ENCODE results near the gene POU2F1. TPM values are rescaled to one million over a fixed set of nuclear protein-coding genes. Genes with fewer than 3 reads are reported as not detected.
"Not testable (repeated sequence)": the region's sequence is repeated elsewhere in the genome, so short reads cannot be mapped to it uniquely, and the experiment has no call there.

POU2F1 gene
- total RNA-seq, 1 donor from 2014 or later, result 4.0 TPM

DNA sequence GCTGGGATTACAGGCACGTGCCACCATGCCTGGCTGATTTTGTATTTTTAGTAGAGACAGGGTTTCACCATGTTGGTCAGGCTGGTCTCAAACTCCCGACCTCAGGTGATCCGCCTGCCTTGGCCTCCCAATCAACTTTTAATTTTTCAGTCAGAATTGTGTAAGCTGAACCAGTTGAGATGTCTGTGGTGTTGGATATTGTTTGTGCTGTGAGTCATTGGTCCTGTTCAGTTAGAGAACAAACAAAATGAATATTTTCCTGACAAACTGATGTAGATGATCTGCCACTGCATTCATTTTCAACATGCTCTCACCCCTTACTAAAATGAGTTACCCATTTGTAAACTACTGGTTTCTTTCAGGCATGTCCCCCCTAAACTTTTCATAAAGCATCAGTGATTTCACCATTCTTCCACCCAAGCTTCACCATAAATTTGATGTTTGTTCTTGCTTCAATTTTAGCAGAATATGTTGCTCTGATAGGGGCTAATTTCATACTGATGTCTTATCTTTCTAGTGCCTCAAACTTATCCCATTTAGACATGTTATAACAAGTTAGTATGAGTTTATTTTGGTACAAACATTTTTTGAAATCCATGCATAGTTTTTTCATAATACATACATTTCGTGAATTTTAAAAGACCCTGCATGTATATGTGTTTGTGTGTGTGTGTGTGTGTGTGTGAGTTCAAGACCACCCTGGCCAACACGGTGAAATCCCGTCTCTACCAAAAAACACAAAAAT is 15.2 kb upstream of the POU2F1 start:
- DNase-seq (ENCODE audit: low read depth, low spot score), result not testable (repeated sequence)

DNA sequence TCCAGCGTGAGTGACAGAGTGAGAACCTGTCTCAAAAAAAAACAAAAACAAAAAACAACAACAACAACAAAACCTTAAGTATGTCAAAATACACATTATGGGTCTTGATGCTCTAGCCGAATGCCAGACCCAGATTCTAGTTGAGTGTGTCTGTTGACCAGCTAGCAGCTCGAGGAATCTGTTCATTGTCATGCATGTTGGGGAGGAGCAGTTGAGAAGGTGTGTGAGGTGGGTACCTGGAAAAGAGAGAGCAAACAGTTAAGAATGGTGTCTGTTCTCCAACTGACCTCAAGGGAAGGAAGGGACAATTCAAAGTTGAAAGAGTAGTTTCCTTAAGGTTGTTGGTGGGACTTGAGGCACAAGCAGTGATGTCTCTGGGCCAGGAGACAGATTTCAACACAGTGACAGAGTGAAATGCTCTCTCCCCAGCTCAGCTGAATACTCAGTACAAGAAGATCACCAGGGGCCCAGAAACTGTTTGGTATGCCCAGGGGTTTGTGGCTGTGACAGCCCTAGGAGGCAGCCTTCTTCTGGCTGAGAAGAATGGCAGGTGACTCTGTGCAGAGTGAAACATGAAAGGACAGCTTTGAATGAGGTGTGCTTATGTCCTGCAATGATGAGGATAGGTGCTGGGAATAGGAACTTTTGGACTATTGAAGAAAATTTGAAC is 14.4 kb upstream of the POU2F1 start:
- DNase-seq (ENCODE audit: low read depth, low spot score), result no peak

DNA sequence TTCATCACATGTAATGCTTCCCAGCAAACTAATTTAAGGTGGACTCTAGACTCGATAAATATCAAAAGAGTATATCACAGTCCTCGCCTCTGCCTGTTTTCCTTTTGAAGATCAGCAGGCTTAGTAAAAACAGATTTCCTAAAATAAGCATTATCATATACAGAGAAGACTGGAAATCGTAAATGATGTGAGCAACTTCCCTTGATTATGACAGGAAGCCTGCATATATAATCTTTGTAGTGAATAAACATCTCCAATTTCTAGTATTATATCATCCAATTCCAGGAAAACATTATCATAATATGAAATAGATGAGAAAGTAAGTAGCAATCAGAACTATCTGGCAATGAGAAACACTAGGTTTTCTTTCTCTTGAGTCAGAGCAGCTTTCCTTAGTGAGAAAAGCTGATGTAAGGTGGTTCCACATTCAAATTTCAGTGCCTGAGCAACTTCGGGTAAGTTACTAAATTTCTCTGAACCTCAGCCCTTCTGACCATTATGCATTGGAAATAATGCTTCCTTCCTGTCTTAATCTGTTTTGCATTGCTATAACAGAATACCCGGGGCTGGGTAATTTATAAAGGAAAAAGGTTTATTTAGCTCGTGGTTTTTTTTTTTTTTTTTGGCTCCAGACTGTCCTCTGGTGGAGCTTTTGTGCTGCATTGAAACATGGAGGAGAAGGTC is 12.6 kb upstream of the POU2F1 start:
- no peak for DNase-seq (ENCODE audit: low read depth, low spot score)

DNA sequence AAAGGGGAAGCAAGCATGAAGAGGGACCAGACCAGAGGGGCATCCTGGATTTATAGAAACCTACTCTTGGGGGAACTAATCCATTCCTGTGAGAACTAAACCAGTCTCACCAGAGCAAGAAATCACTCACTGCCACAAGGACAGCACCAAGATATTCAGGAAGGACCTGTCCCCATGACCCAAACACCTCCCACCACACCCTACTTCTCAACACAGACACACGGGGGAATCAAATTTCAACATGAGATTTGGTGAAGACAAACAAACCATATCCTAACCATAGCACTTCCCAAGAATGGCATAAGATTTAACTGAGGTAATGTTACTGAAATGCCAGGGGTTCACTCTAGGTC is 12.1 kb upstream of the POU2F1 start:
- DNase-seq (ENCODE audit: low read depth, low spot score), result no peak

DNA sequence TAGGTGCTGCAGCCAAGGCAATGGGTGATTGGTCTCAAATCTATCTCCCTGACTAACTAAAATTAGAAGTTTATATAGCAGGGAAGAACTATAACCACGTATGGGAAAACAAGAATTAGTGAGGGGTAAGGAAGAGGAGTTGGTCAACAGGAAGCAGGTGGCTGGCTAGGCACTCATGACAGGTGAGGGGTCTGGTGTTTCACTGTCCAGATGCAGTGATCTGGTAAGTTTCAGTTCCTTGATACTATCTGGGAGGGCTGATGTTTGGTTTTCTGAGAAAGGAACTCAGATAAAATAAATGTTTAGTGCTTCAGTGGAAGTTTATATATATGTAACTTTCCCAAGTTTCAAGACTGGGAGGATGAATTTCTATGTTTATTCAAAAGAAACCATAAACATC is 11.6 kb upstream of the POU2F1 start:
- no peak for DNase-seq (ENCODE audit: low read depth, low spot score)

DNA sequence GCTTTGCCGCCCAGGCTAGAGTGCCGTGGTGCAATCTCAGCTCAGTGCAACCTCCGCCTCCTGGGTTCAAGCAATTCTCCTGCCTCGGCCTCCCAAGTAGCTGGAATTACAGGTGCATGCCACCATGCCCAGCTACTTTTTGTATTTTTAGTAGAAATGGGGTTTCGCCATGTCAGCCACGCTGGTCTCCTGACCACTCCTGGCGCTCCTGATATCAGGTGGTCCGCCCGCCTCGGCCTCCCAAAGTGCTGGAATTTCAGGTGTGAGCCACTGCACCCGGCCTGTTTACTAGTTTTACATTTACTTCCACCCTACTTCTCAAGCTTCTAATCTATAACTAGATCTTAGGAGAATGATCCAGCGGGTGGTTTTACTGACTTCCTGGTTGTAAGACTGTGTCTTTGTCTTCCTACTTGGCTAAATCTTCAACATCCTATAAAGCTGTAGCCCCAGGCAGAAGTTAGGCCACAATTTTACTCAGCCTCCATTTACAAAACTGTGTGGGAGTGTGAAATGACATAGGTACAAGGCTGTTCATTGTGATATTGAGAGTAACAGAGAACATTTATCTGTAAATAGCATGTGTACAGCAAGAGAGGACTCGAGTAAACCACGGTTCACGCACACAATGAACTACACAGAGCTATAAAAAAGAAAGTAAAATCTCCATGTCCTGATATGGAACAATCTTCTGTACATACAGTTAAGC is 9.6 kb upstream of the POU2F1 start:
- DNase-seq (ENCODE audit: low read depth, low spot score), result no peak

DNA sequence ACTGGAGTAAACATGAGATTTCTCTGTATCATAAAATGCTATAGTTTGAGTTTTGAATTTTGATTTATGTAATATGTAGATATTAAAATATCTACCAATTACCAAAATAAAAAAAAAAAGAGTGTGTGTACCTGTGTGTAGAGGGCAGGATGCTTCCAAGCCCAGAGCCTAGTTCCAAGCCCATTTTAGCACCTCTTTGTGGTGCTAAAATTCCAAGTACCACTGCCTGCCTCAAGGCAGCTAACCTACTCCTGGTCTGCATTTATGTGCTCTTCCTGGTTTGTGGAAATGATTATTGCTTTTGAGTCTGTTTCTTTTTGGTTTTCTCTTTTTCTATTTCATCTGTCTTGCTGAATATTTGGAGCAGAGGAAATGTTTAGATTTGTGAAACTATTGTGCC is 8.7 kb upstream of the POU2F1 start:
- DNase-seq (ENCODE audit: low read depth, low spot score), result no peak

DNA sequence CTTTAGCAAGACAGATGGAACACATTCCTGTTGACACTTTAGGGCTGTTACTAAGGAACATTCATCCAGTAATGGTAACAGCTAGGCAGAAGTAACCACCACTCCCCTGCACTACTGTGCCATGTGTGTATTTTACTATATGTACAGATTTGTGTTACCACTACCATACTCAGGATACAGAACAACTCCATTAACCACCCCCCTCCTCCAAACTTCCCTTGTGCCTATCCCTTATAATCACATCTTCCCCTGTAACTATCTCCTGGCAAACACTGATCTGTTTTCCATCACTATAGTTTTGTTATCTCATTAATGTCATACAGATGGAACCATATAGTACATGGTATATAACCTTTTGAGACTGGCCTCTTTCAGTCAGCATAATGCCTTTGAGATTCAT is 3.9 kb upstream of the POU2F1 start:
- no peak for DNase-seq (ENCODE audit: low read depth, low spot score)

DNA sequence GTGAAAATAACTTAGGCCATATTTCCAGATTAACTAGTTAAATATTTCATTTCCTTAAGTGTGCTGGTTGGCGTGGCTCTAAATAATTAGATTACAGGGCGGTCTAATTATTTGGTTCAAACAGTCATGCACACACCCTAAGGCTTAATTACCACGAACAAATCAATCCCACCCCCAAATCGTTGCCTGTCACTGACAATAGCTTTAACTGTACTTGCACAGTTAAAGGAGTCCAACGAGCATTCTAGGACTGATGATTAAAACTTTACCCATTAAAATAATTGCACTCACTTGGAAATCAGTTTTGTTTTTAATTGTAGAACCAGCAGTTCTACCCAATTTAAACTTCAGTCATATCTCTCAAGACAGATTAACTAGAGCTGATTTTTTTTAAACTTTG is 1.5 kb upstream of the POU2F1 start:
- no peak for DNase-seq (ENCODE audit: low read depth, low spot score)

DNA sequence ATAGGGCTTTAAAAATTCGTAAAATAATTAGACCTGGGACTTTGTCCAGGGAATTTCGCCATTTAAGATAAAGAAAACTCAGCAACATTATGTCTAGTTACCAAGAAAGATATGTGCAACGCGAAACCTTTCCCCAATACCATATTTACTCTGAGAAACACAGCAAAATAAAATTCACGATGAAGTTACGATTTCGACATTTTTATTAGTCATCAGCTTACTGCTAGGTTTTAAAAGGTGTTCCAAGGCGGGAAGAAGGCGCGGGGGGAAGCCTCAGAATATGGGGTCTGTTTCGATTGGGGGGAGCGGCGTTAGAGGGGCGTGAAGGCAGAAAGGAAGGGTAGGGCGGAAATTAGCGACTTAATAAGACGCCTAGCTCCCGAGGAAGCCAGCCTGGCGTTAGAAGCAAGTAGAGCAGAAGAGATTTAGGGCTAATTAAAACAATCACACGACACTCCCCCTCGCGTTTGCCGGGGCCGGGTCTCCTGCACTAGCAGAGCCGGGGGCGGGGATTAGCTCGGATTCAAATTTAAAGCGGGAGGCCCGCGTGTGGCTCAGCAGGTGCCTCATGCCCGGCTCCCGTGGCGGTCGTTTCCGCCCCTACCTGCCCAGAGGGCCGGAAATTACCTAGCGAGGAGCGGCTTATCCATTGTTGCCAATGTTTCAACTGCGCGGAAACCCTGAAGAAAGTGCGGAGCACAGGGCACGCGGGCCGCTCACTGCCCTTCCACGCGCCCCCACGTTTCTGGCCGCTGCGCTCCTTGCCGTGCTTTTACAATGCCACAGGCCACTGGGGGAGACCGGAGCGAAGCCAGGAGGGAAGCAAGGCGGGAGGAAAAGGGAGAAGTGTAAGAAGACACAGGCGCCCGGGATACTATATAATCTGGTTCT is 795 bp upstream of the POU2F1 start:
- DNase-seq (ENCODE audit: low read depth, low spot score), result peak; percentile 20

DNA sequence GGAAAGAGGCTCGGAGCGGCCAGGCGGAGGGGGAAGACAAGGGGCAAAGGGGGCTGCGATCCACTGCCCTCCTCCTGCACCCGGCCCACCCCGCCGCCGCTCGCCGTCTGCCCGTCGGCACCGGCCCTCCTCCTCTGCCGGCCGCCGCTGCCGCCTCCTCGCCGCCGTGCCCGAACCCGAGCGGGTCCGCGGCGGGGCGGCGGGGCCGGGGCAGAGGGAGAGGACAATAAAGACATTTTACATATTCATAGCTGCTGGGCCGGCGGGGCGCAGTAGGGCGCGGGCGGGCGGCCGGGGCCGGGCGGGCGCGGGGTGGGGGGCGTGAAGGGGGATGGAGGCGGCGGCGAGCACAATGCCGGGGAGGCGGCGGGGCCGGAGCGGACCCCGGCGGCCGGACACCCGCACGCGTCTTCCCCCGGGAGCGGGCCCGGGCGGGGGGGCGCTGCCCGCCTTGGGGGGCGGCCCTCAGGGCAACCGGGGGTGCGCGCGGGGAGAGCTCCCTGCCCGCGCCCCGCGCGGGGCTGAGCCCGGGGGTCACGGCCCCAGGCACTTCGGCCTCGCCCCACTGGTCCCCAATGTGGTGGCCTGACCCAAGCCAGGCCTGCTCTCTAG is 546 bp downstream of the POU2F1 start:
- DNase-seq (ENCODE audit: low read depth, low spot score), result no peak

DNA sequence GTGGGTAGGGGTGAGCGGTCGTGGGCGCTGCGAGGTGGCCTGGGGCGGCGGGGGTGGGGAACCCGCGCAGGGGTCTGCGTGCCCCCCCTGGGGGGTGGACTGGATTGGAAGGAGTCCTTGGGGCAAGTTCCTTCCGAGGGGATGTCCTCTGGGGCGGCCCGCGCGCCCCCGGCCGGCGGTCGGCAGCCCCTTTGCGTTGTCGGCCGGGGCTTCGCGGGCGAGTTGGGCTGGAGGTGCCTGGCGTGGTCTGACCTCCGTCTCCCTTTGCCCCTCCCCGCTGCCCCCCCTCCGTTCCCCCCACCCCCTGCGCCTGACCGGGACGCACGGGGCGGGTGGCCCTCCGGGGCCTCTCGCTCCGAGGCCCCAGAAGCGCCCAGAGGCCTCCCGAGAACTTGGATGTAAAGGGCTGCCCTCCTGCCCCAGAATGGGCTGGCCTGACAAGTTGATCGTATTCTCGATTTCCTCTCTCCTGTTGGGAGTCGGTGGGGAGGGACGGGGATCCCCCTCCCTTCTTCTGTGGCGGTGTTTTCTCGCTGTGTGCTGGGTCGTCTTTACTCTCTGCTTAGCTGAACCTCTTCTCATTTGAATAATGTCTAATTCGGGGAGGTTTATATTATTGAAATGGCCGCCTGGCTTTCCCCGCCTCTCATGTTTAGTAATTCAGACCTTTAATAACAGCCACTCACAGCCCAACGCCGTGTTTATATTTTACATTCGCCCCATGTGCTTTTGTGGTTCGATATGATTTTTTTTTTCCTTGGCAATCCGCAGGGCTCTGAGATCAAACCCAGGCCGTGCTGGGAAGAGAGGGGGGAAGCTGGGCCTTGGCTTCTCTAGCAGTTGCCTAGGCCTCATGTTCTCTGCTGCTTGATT is 1.3 kb downstream of the POU2F1 start:
- DNase-seq (ENCODE audit: low read depth, low spot score), result peak; percentile 19

DNA sequence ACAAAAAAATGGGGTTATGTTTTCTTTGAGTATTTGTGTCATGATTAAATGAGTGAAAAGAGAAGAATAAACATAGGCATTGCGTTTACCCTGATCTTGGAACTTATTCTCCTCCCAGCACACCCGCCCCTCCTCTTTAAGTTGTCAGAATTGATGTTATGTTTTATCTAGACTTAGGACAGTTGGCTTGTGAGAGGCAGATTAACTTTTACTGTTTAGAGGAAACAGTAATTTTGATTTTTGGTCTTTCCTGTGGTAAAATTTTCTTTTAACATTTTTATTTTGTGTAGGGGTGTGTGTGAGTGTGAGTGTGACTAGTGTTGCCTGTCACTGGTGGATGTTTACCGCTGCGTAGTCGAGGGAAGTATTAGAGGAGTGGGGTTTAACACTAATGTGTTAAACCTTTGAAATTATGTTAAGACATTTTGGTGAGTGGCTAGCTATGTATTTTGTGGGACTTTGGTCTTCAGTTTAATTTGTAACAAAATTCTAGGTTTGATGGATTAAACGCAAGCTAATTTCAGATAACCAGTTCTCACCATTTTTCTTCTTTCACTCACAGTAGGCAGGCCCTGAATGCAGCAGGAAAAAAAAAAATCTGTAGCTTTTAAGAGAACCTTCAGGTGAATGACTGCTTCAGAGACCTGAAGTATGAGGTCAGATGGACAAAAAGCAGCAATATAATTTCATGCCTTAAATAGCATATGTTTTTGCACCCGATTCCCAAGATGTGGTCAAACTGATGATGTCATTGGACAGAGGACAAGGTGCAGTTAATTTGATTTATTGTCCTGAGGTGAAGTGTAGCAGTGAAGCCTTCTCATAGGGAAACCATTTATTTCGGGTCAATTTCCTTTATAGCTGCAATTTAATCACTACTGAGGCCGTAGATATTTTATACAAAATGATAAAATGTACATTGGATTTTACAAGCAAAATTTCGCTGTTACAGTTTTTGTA is 2.7 kb downstream of the POU2F1 start:
- no peak for DNase-seq (ENCODE audit: low read depth, low spot score)

DNA sequence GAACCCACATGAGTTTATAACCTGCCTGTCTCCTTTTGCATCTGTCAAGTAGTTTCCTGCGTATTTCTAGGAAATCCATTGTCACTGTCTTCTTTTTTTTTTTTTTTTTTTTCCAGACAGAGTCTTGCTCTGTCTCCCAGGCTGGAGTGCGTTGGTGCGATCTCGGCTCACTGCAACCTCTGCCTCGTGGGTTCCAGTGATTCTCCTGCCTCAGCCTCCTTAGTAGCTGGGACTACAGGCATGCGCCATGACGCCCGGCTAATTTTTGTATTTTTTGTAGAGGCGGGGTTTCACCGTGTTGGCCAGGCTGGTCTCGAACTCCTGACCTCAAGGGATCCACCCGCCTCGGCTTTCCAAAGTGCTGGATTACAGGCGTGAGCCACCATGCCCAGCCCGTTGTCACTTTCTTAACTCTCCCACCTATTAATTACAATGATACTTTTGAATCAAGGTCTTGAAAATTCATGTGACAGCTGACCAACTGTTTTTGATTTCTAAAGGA is 4.1 kb downstream of the POU2F1 start:
- not testable (repeated sequence) for DNase-seq (ENCODE audit: low read depth, low spot score)

DNA sequence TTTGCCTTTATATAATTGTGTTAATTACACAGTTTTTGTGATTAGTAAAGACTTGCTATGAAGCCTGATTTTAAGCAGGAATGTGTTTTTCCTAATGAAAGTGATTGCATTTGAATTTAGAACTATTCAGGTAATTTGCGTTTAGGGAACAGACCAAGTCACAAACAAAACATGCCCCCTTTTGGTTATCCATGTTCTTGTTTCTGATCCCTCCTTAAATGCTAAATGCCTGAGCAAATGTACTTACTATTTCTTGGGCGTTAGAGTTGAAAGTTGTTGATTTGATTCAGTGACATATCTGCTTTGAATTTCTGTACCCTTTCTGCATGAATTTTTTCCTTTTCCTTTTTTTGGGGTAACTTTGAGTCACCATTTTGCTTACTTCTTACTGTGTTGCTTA is 5.2 kb downstream of the POU2F1 start:
- no peak for DNase-seq (ENCODE audit: low read depth, low spot score)

DNA sequence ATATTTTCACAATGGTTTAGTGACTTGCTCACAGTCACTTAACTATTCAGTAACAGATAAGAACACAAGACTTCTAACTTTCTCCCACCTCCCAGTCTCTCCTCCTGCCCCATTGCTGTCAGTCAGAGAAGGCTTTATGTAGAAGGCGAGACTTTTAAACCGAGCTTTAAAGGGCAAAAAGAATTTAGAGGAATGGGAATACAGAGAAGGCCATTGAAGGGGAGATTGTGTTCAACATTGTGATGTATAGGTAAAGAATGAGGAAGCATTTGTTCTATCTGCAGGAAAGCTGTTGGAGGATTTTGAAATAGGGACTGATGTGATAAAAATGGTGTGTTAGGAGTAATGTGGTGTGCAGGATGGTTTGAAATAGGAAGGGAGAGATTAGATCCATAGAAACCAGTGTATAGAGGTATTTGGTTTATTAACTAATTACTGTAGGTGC is 7.3 kb downstream of the POU2F1 start:
- no peak for DNase-seq (ENCODE audit: low read depth, low spot score)

DNA sequence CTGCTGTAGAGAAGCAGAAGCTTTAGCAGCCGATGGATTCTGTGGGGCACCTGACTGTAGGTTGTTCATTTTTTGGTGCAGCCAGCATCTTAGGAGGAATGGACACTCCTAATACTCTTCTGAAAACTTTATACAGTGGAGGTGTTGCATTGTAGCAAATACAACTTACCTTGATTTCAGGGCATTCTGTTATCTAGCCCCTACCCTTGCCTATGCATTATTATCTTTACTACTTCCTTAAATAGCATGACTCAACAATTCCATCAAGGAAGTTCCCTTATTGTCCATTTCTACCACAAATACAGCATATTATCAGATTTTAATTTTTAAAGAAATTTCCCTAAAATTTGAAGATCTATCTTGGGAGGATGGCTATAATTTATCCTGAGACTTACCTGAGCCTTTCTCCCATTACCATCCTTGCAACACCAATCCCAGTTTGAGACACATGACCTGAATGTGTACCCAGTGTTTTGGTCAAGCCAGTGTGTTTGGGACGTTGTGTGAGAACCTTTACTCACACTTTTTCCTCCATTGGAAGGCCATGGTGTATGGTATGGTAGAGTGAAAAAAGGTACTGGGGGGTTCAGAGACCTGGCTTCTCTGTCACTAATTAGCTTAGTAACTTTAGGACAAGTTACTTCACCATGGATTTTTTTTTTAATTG is 9.2 kb downstream of the POU2F1 start:
- DNase-seq (ENCODE audit: low read depth, low spot score), result no peak

DNA sequence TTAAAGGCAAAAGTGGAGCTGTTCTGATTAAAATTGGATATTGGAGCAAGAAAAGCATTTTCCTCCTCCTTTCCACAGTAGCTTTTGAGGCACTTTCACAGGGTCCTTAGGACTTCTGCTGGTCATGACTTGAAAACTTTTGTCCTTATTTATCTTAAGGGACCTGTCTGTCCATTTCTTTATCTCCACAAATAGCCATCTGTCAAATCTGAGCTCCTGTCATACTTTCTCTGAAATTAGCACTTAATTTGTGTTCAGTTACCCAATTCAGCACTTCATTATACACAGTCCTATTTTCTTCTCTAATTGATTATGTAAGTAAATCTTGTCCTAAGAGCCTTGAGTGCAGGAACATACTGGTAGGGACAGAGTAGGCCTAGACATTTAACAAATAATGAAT is 9.8 kb downstream of the POU2F1 start:
- DNase-seq (ENCODE audit: low read depth, low spot score), result no peak
